Mononuclear cell (primary cell): Measurements from ENCODE around the gene ZEB1. TPM values are rescaled to one million over a fixed set of nuclear protein-coding genes. Genes with fewer than 3 reads are reported as not detected.

Experiments
- H3K27me3 ChIP-seq: 2 replicates; pipeline ENCODE4 v1.6.0; 2011; ENCODE audit warnings: low read length, control low read depth; ENCODE audit not compliant: insufficient read depth
- H3K4me1 ChIP-seq: 2 replicates; pipeline ENCODE4 v1.5.1; 2011; ENCODE audit warnings: mild to moderate bottlenecking, low read length, control low read depth; ENCODE audit not compliant: insufficient read depth
- H3K4me3 ChIP-seq: 2 replicates; pipeline ENCODE4 v1.5.1; 2011; ENCODE audit warnings: mild to moderate bottlenecking, low read length, moderate library complexity
- H3K9me3 ChIP-seq: 2 replicates; pipeline ENCODE4 v1.5.1; 2011; ENCODE audit warnings: low read depth, mild to moderate bottlenecking, control low read depth, low read length
- total RNA-seq: library from RNA; depleted of rRNA; stranded (reverse); fragments of >200 nt; gene quantifications from one replicate; pipeline ENCODE4 v1.2.3, GENCODE V29; 2012

ZEB1 gene
- 172 TPM for total RNA-seq

DNA sequence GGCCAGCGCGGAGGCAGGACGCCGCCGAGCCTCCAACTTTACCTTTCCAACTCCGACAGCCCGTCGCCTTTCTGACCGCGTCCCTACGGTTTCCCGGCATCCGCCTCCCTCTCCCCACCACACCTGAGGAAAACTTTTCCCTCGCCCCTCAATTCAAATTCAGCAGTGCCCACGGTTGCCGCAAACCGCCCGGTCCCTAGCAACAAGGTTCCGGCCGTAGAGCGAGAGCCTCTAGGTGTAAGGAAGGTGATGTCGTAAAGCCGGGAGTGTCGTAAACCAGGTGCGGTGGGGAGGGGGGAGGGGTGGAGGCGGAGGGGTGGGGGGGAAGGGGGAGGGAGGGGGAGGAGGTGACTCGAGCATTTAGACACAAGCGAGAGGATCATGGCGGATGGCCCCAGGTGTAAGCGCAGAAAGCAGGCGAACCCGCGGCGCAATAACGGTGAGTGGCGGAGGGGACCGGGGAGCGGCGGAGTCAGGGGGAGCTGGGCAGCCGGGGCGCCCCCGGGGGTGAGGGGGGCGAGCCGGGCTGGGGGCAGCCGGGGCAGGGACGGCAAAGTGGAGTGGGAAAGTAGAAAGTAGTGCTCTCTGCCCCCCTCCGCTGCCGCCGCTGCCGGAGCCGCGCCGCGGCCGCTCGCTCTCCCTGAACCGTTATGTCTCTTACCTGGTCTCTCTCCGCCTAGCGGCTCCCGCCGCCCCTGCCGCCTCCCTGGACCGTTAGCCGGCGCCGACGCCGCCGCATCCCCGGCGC lies at the start of gene ZEB1:
Gene ZEB1 (plus strand): TSS at position 363 of the 748 bp plus-strand sequence. CDS start 19 bp downstream, at position 382.
- H3K27me3 ChIP-seq, result no peaks in the 10 kb centered on the region
- no peaks in the 10 kb centered on the region for H3K9me3 ChIP-seq
- H3K4me3 ChIP-seq, result peak within 1 kb of the TSS; percentile 76
- H3K4me1 ChIP-seq, result peaks cover 20% of the 10 kb centered on the region

DNA sequence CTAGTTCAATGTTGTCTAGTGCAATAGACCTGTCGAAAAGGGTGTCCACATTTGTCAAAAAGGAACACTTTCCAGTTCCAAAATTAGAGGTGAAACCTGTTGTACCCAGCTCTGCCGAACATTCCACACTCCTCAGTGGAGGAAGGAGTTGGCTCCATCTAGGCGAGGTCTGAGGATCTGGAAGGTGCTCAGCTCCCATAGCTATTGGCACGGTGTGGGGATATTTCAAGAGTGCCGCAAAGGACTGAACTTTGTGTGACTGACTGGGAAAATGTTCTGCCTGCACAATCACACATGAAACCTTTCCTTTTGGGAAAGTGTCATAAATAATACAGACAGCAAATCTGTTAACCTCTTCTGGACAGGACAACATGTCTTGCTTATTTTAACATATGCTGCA lies 48.1 kb upstream of the ZEB1 start:
- H3K9me3 ChIP-seq, result no peaks in the 10 kb centered on the region
- no peaks in the 10 kb centered on the region for H3K4me1 ChIP-seq
- no peaks in the 10 kb centered on the region for H3K27me3 ChIP-seq
- H3K4me3 ChIP-seq, result no peak overlapping the region

DNA sequence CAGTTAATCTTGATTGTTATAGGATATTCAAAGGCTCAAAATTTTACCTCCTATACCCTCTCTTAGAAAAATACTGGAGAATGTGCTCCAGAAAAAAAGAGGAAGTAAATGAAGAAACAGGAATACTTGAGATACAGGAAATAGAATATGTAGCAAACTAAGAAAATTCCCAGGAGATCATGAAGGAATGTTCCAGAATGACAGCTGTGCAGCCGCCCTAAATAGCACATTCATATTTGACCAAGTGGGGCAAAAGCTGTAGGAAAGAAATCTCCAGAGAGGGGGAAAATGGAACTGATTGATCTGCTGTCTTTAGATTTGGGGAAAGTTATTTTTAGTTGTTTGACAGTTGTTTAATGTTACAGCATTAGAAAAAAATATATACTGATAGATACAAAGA lies 46.2 kb upstream of the ZEB1 start:
- Histone ChIP-seq H3K9me3 (no peaks in the 10 kb centered on the region), H3K4me1 (no peaks in the 10 kb centered on the region), H3K4me3 (no peak overlapping the region), H3K27me3 (no peaks in the 10 kb centered on the region)

DNA sequence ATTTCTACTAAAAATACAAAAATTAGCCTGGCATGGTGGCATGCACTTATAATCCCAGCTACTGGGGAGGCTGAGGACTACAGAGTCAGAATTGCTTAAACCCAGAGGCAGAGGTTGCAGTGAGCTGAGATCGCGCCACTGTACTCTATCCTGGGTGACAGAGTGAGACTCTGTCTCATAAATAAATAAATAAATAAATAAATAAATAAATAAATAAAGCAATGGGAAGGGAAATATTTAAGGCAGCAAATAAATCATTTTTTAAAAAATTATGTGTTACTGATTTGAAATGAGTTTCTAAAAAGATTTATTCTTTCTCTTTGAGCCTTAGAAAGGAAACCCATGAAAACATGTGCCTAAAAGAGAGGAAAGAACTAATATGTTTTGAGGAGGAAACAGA lies 45.2 kb upstream of the ZEB1 start:
- Histone ChIP-seq H3K4me1 (no peaks in the 10 kb centered on the region), H3K27me3 (no peaks in the 10 kb centered on the region), H3K9me3 (no peaks in the 10 kb centered on the region), H3K4me3 (no peak overlapping the region)

DNA sequence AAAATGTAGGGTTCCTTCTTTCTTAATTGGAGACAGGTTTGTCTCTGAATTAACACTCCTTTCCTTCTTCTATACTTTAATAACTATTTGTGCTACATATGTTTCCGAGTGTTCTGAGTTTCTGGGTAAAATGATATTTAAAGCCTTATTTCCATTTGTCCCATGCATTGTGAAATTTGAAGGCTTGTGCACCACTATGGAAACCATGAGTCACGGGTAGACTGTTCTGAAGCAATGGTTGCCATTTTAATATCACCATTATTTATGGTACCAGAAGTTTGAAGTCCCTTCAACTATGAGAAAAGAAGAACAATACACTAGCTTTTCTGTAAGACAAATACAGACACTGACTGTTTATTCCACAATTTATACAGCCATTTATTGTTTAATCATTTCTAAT lies 44.7 kb upstream of the ZEB1 start:
- Histone ChIP-seq H3K9me3 (no peaks in the 10 kb centered on the region), H3K4me3 (no peak overlapping the region), H3K27me3 (no peaks in the 10 kb centered on the region), H3K4me1 (no peaks in the 10 kb centered on the region)

DNA sequence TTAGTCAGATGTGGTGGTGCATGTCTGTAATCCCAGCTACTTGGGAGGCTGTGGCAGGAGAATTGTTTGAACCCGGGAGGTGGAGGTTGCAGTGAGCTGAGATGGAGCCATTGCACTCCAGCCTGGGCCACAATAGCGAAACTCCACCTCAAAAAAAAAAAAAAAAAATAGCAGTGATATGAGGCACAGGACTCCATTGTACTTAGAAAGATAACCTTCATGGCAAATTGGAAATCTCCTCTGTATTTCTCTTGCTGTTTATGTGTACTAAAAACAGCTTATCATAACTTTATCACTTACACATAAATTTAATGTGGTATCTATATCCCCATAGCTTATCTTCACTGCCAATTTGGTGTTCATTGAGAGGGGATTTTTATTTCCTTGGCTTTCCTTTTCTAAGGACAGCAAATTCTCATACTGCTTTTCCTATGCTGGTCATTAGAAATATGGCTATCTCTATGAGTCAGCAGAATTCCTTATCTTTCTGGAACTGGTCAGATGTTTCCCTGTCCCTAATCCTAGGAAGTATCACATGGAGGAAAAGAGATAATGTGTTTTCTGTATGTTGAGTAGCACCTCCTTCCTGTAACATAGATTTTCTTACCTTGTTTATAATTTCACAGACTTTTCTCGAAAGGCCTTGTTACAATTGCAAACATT lies 40.6 kb upstream of the ZEB1 start:
- no peaks in the 10 kb centered on the region for H3K27me3 ChIP-seq
- no peaks in the 10 kb centered on the region for H3K9me3 ChIP-seq
- no peaks in the 10 kb centered on the region for H3K4me1 ChIP-seq
- H3K4me3 ChIP-seq, result no peak overlapping the region

DNA sequence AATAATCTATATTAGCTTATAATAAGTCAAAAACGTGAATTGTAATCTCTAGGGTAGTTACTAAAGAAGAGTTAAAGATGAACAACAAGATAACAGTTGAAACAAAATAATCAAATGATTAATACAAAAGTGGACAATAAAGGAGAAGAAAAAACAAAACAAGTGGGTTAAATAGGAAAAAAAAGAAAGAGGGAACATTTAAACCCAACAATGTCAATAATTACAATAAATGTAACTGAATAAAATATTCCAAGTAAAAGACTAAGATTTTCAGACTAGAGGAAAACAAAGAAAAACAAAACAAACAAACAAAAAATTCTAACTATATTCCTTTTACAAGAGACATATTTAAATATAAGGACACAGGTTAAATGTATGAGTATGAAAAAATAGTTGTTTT lies 38.0 kb upstream of the ZEB1 start:
- Histone ChIP-seq H3K27me3 (no peaks in the 10 kb centered on the region), H3K4me3 (no peak overlapping the region), H3K4me1 (no peaks in the 10 kb centered on the region), H3K9me3 (no peaks in the 10 kb centered on the region)

DNA sequence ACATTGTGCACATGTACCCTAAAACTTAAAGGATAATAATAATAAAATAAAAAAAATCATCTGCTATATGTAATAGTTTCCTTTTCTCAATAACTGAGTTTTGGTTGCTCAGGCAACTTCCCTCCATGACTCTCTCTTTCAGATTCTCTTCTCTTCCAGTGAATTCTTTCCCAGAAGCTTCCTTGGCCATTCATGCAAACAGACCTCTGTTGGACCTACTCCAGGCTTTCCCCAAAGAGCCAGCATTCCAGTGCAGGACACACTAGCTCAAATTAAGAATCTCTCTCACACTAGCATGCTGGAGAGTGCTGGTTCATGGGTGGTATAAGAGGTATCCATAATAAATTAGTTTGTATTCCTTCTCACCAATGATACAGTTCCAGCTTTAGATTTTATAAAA lies 31.0 kb upstream of the ZEB1 start:
- Histone ChIP-seq H3K4me3 (no peak overlapping the region), H3K4me1 (no peaks in the 10 kb centered on the region), H3K9me3 (no peaks in the 10 kb centered on the region), H3K27me3 (no peaks in the 10 kb centered on the region)

DNA sequence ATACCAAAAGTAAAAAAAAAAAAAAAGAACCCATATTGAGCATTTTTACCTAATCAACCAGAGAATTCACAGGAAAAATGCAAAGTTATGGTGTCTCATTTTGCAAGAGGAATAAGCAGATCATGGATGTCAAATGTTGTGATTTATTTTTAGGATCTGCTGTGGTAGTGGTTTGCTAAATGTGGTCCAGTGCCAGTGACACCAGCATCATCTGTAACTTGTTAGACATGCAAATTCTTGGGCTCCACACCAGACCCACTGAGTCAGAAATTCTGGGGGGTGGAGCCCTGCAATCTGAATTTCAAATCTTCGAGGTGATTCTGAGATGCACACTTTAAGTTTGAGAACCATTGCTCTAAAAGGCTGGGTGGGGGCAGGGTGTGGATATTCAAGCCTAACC lies 30.1 kb upstream of the ZEB1 start:
- Histone ChIP-seq H3K4me3 (no peak overlapping the region), H3K9me3 (no peaks in the 10 kb centered on the region), H3K27me3 (no peaks in the 10 kb centered on the region), H3K4me1 (no peaks in the 10 kb centered on the region)

DNA sequence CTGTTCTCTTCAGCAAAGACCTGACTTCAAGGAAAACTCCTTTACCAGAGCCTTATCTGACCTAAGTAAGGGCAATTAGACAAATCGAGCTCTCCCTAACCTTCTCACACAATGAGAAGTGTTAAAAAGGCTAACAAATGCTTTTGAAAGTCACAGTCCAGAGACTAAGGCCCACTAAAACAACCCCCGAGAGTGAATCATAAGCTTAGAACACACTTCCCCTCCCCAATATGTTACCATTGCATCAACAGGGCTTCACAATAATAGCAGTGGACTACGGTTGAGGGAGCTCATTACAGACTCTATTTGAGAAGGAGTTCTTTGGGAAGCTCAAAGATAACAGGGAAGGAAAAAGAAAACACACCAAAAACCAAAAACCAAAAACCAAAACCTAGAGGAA lies 28.6 kb upstream of the ZEB1 start:
- Histone ChIP-seq H3K4me1 (no peaks in the 10 kb centered on the region), H3K4me3 (no peak overlapping the region), H3K9me3 (no peaks in the 10 kb centered on the region), H3K27me3 (no peaks in the 10 kb centered on the region)

DNA sequence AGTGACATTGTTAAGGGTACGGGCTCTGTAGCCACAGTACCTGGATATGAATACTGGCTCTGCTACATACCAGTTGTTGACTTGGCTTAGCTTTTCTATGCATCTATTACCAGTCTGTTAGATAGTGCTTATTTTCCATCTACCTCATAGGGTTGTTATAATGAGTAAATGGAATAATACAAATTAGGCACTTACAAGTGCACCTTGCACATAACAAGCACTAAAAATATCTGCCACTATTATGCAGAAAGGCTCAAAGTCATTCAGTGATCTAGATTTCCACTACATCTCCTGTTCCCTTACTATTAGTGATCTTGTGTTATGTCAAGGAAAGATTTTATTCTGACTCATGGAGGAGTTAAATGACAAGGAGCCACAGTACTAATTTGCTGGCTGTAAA lies 27.9 kb upstream of the ZEB1 start:
- Histone ChIP-seq H3K9me3 (no peaks in the 10 kb centered on the region), H3K4me3 (no peak overlapping the region), H3K27me3 (no peaks in the 10 kb centered on the region)

DNA sequence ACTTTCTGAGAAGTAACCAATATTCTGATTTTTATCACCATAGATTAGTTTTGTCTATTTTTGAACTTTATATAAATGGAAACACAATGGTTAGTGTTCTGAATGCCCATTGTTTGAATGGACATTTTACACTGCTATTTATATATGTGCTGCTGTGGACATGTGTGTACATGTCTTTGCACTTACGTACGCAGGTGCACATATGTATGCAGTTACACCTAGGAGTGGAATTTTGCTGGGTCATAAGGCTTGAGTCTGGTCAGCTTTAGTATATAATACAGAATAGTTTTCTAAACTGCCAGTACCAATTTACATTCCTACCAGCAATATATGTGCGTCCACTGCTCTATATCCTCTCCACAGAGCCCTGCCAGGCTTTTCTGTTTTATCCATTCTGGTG lies 24.5 kb upstream of the ZEB1 start:
- no peaks in the 10 kb centered on the region for H3K27me3 ChIP-seq
- no peak overlapping the region for H3K4me3 ChIP-seq
- no peaks in the 10 kb centered on the region for H3K4me1 ChIP-seq
- no peaks in the 10 kb centered on the region for H3K9me3 ChIP-seq

More for the DNA sequence above, 27.9 kb upstream of the ZEB1 start:
- no peaks in the 10 kb centered on the region for H3K4me1 ChIP-seq

DNA sequence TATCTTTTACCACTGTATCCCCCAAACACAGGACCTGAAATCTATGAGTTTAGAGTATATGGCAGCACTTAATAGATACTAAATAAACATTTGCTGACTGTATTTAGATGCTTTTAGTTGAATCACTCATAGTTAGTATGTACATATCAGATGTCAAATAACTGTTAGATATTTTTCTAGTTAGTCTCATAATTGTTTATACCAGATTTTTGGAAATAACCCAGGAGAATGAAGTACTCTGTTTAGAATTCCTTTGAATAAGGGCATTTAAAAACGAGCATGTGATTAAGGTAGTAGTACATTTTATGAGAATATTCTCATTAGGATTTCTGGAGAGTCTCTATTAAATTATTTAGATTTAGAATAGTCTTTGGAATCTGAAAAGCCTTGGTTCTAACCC lies 22.3 kb upstream of the ZEB1 start:
- Histone ChIP-seq H3K4me1 (no peaks in the 10 kb centered on the region), H3K9me3 (no peaks in the 10 kb centered on the region), H3K27me3 (no peaks in the 10 kb centered on the region), H3K4me3 (no peak overlapping the region)

DNA sequence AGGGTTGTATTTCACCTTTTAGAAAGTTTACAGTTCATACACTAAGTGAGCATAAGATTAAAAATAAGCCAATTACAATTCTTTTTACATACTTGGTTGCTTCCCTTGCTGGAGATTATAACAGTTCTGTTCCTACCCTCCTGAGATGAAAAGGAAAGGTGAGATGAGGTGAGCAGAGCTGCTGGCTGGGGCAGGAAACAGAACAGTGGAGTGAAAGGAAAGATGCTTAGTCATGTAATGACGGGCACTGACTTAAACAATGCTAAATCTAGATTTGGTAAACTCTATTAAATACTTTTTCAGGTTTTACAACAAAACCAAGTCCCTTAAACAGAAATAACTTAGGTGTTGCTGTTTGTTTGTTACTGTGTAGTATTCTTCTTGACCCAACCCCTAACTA lies 19.9 kb upstream of the ZEB1 start:
- H3K4me1 ChIP-seq, result no peaks in the 10 kb centered on the region
- no peaks in the 10 kb centered on the region for H3K27me3 ChIP-seq
- no peaks in the 10 kb centered on the region for H3K9me3 ChIP-seq
- H3K4me3 ChIP-seq, result no peak overlapping the region

DNA sequence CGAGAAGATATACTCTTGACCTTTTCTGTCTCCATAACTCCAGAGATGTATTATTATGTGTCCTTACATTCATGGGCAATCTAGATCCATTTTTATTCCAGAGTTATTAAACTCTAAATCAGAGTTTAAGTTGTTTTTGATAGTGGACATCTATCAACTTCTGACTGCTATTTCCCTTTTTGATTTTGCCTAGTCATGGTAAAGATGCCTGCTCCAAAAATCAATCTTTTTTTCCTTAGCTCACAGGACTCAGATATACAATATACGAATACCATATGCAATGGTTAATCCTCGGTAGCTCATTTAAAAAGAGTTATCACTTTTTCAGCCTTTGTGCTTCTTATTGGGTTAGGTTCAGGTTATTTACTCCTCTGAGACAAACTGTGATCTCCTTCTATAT lies 15.8 kb upstream of the ZEB1 start:
- Histone ChIP-seq H3K9me3 (no peaks in the 10 kb centered on the region), H3K4me1 (no peaks in the 10 kb centered on the region), H3K27me3 (no peaks in the 10 kb centered on the region), H3K4me3 (no peak overlapping the region)
